ENCODE measurements around the gene SSBP3. TPM values are rescaled to one million over a fixed set of nuclear protein-coding genes. Genes with fewer than 3 reads are reported as not detected.

SSBP3 gene
- total RNA-seq, 1 experiment from 2014 or later, result 42.1 TPM

DNA sequence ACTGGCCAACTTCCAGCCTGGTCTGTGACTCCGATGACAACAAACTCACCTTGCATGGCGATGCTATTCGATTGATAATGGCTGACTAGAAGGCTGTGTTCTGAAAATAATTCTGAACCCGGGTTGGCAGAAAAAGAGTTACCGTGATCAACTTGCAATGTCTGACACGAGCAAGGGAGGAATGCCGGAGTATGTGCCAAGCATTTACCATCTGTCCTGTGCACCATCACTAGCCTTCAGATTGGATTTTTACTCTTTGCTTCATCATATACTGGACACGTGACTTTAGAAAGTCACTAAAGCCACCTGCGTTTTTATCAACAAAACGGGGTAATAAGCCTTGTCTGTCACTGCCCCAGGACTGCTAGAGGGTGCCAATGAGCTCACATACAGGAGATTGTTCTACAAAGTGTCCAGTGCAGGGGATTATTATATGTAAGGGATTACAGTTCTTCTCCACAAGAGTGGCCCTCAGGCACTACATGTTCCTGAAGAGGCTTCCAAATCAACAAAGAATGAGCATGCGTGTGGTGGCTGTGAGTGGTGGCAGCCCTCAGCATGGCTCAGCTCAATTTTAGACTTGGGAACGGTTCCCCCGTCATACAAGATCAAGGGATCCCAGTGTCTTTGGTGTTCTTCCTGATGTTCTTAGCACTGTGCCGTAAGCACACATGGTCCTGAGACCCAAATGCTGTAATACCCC, 35.8 kb downstream of the SSBP3 start:
- Mint-ChIP-seq H3K4me1 (ENCODE audit: low read depth, unreplicated experiment) (peaks cover 9% of the 10 kb centered on the region), H3K27ac (ENCODE audit: unreplicated experiment) (no peak overlapping the region)

DNA sequence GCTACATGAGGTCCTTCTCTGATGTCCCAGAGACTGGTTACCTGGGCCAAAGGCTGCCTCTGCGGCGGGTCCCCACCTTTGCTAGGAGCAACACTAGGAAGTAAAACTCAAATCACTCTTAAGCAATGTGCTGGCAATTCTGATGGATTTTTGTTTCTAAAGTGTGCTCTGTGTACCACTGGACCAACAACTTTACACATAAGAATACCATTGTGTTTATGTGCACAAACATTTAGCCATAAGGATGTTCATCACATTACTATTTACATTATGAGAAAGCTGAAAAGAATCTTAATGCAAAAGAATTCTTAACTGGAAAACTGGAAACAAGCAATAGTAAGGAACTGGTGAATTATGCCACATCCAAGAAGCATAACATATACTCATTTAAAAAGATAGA, 38.6 kb downstream of the SSBP3 start:
- Mint-ChIP-seq H3K4me1 (ENCODE audit: low read depth, unreplicated experiment) (peaks cover 7% of the 10 kb centered on the region), H3K36me3 (ENCODE audit: insufficient read depth, unreplicated experiment) (no peaks in the 10 kb centered on the region), H3K9me3 (ENCODE audit: unreplicated experiment) (no peaks in the 10 kb centered on the region), H3K27ac (ENCODE audit: unreplicated experiment) (no peak overlapping the region), H3K4me3 (ENCODE audit: unreplicated experiment) (no peak overlapping the region), H3K27me3 (ENCODE audit: insufficient read depth, unreplicated experiment) (no peaks in the 10 kb centered on the region)
- no peak for DNase-seq
- Histone ChIP-seq H3K27me3 (replicated peaks; ENCODE audit: control insufficient read depth, insufficient read depth, low read length) (no peaks in the 10 kb centered on the region), H3K4me3 (ENCODE audit: low read depth, low read length) (no peak overlapping the region), H3K9me3 (no peaks in the 10 kb centered on the region), H3K4me1 (no peaks in the 10 kb centered on the region), H3K36me3 (ENCODE audit: control insufficient read depth, insufficient read depth, low read length) (no peaks in the 10 kb centered on the region)
- intact Hi-C loops (cut with micrococcal nuclease; ENCODE audit: unreplicated experiment), result no loop called here
- no TSS peak for BruUV-seq (replicated peaks)
- TF ChIP-seq, protein P1, sequence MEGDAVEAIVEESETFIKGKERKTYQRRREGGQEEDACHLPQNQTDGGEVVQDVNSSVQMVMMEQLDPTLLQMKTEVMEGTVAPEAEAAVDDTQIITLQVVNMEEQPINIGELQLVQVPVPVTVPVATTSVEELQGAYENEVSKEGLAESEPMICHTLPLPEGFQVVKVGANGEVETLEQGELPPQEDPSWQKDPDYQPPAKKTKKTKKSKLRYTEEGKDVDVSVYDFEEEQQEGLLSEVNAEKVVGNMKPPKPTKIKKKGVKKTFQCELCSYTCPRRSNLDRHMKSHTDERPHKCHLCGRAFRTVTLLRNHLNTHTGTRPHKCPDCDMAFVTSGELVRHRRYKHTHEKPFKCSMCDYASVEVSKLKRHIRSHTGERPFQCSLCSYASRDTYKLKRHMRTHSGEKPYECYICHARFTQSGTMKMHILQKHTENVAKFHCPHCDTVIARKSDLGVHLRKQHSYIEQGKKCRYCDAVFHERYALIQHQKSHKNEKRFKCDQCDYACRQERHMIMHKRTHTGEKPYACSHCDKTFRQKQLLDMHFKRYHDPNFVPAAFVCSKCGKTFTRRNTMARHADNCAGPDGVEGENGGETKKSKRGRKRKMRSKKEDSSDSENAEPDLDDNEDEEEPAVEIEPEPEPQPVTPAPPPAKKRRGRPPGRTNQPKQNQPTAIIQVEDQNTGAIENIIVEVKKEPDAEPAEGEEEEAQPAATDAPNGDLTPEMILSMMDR (IDR thresholded peaks at IDR 0.05; ENCODE audit: insufficient read depth in 1 of 2, low read depth in 1 of 2, low read length in 1 of 2, severe bottlenecking in 1 of 2, unreplicated experiment in 1 of 2), result no peak
- ChIA-PET CTCF (no interaction called here), POLR2A (no interaction called here)

More for the DNA sequence above, 35.8 kb downstream of the SSBP3 start:
- DNase-seq, result no peak
- H3K4me1 ChIP-seq, result no peaks in the 10 kb centered on the region
- Mint-ChIP-seq H3K36me3 (ENCODE audit: insufficient read depth, unreplicated experiment) (peaks cover 7% of the 10 kb centered on the region), H3K9me3 (ENCODE audit: unreplicated experiment) (no peaks in the 10 kb centered on the region), H3K4me3 (ENCODE audit: unreplicated experiment) (no peak overlapping the region), H3K27me3 (ENCODE audit: insufficient read depth, unreplicated experiment) (no peaks in the 10 kb centered on the region)
- ChIA-PET CTCF (no interaction called here), POLR2A (no interaction called here)
- no peak overlapping the region for H3K4me3 ChIP-seq (ENCODE audit: low read depth, low read length)
- H3K9me3 ChIP-seq, result no peaks in the 10 kb centered on the region
- H3K27me3 ChIP-seq (replicated peaks; ENCODE audit: control insufficient read depth, insufficient read depth, low read length), result no peaks in the 10 kb centered on the region
- intact Hi-C loops (cut with micrococcal nuclease; ENCODE audit: unreplicated experiment), result no loop called here
- no TSS peak for BruUV-seq (replicated peaks)
- TF ChIP-seq, protein P1 (IDR thresholded peaks at IDR 0.05; ENCODE audit: insufficient read depth in 1 of 2, low read depth in 1 of 2, low read length in 1 of 2, severe bottlenecking in 1 of 2, unreplicated experiment in 1 of 2), result no peak
- H3K36me3 ChIP-seq (ENCODE audit: control insufficient read depth, insufficient read depth, low read length), result no peaks in the 10 kb centered on the region

DNA sequence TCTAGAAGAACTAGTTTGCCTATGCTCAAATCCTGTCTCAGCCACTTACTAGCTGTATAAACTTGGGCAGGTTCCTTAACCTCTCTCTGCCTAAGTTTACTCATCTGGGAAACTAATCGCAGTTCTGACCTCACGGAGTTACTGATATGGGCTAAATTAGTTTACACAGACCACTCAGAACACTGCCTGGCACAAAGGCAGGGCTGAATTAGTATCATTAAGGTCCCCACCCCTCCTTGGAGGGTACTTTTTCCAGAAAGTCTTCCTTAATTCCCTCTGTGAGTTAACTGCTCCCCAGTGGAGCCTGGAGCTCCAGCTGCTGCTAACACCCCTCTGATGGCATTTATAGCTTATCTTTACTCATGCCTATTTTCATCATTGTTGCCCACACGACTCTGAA, 40.3 kb downstream of the SSBP3 start:
- Histone ChIP-seq H3K36me3 (ENCODE audit: control insufficient read depth, insufficient read depth, low read length) (no peaks in the 10 kb centered on the region), H3K27me3 (replicated peaks; ENCODE audit: control insufficient read depth, insufficient read depth, low read length) (no peaks in the 10 kb centered on the region), H3K9me3 (no peaks in the 10 kb centered on the region), H3K4me3 (ENCODE audit: low read depth, low read length) (no peak overlapping the region), H3K4me1 (no peaks in the 10 kb centered on the region)
- TF ChIP-seq, protein P1 (IDR thresholded peaks at IDR 0.05; ENCODE audit: insufficient read depth in 1 of 2, low read depth in 1 of 2, low read length in 1 of 2, severe bottlenecking in 1 of 2, unreplicated experiment in 1 of 2), result no peak
- no peaks in the 10 kb centered on the region for H3K36me3 Mint-ChIP-seq (ENCODE audit: insufficient read depth, unreplicated experiment)
- H3K27me3 Mint-ChIP-seq (ENCODE audit: insufficient read depth, unreplicated experiment), result no peaks in the 10 kb centered on the region
- ChIA-PET POLR2A (no interaction called here), CTCF (no interaction called here)
- intact Hi-C loops (cut with micrococcal nuclease; ENCODE audit: unreplicated experiment), result no loop called here
- H3K27ac Mint-ChIP-seq (ENCODE audit: unreplicated experiment), result no peak overlapping the region
- no peak overlapping the region for H3K4me3 Mint-ChIP-seq (ENCODE audit: unreplicated experiment)
- no TSS peak for BruUV-seq (replicated peaks)
- DNase-seq, result no peak
- no peaks in the 10 kb centered on the region for H3K4me1 Mint-ChIP-seq (ENCODE audit: low read depth, unreplicated experiment)
- no peaks in the 10 kb centered on the region for H3K9me3 Mint-ChIP-seq (ENCODE audit: unreplicated experiment)
